DMS 273 (cell line): ENCODE results near the gene CNOT6.
A peak's percentile ranks its signal among the peaks of the same experiment; 100 is the strongest.

Experiments
- DNase-seq: peaks from one replicate; lab custom pipeline; 2025; ENCODE audit not compliant: unreplicated experiment; lab: John Stamatoyannopoulos, UW

CNOT6 gene

GRCh38 chr5:180558232-180558631, 64.1 kb downstream of the CNOT6 start:
- DNase-seq = no peak

GRCh38 chr5:180563994-180564393, 69.8 kb downstream of the CNOT6 start:
- DNase-seq = no peak

GRCh38 chr5:180568914-180569313, 74.7 kb downstream of the CNOT6 start:
- DNase-seq = no peak

GRCh38 chr5:180575571-180575970, 81.4 kb downstream of the CNOT6 start:
- no peak for DNase-seq

- no peak for DNase-seq
Measured at GRCh38 chr5:180580681-180581080, 86.5 kb downstream of the CNOT6 start.

- no peak for DNase-seq
Measured at GRCh38 chr5:180583738-180584137, 89.6 kb downstream of the CNOT6 start.

GRCh38 chr5:180586204-180586603, 92.0 kb downstream of the CNOT6 start:
- no peak for DNase-seq

- DNase-seq = no peak
Measured at GRCh38 chr5:180586870-180587269, 92.7 kb downstream of the CNOT6 start.

- no peak for DNase-seq
Measured at GRCh38 chr5:180589771-180590542, 95.8 kb downstream of the CNOT6 start.

- no peak for DNase-seq
Measured at GRCh38 chr5:180590543-180591310, 96.5 kb downstream of the CNOT6 start.

GRCh38 chr5:180591311-180591887, 97.2 kb downstream of the CNOT6 start, which contains the start of gene SCGB3A1:
TSS of gene SCGB3A1 (minus strand) at chr5:180591499. CDS start at chr5:180591462, 37 bp downstream.
- DNase-seq = peak; percentile 34

- no peak for DNase-seq
Measured at GRCh38 chr5:180592176-180592575, 98.0 kb downstream of the CNOT6 start.

GRCh38 chr5:180593446-180594206, 99.4 kb downstream of the CNOT6 start:
- no peak for DNase-seq

- DNase-seq = no peak
Measured at GRCh38 chr5:180594311-180595045, 100.3 kb downstream of the CNOT6 start.

- DNase-seq = no peak
Measured at GRCh38 chr5:180595046-180595379, 100.8 kb downstream of the CNOT6 start.

GRCh38 chr5:180595381-180596114, 101.4 kb downstream of the CNOT6 start:
- no peak for DNase-seq

GRCh38 chr5:180596115-180596667, 102.0 kb downstream of the CNOT6 start:
- no peak for DNase-seq

GRCh38 chr5:180596668-180597231, 102.6 kb downstream of the CNOT6 start:
- no peak for DNase-seq

- no peak for DNase-seq
Measured at GRCh38 chr5:180598316-180598701, 104.1 kb downstream of the CNOT6 start.
